Activated CD4-positive, alpha-beta T cell treated with anti-CD3 and anti-CD28 coated beads, Interleukin-2, amount 50 U/mL, for 16 hours (primary cell): ENCODE results near the gene NOC2L.

Experiments used
- DNase-seq: peaks from one replicate; pipeline ENCODE4 v3.0.0-alpha.2; 2020

NOC2L gene

GRCh38 chr1:927234-927633, 31.8 kb downstream of the NOC2L start:
- no peak for DNase-seq

GRCh38 chr1:925561-926421, 33.3 kb downstream of the NOC2L start:
- DNase-seq, result no peak

- no peak for DNase-seq
Measured at GRCh38 chr1:924656-925560, 34.1 kb downstream of the NOC2L start.

GRCh38 chr1:923991-924655, 34.9 kb downstream of the NOC2L start:
- DNase-seq, result no peak

- DNase-seq, result no peak
Measured at GRCh38 chr1:923131-923990, 35.7 kb downstream of the NOC2L start, which contains the start of gene SAMD11. Gene SAMD11, plus strand, starts transcription at chr1:923923. Its CDS starts 509 bp downstream, at chr1:924432.

GRCh38 chr1:921011-921837, 37.8 kb downstream of the NOC2L start:
- no peak for DNase-seq

- no peak for DNase-seq
Measured at GRCh38 chr1:920521-920920, 38.5 kb downstream of the NOC2L start.

GRCh38 chr1:920010-920409, 39.0 kb downstream of the NOC2L start:
- no peak for DNase-seq

- DNase-seq, result no peak
Measured at GRCh38 chr1:919271-919872, 39.7 kb downstream of the NOC2L start.

GRCh38 chr1:918843-919242, 40.2 kb downstream of the NOC2L start:
- no peak for DNase-seq

- DNase-seq, result no peak
Measured at GRCh38 chr1:918353-918752, 40.7 kb downstream of the NOC2L start.

GRCh38 chr1:917466-918091, 41.5 kb downstream of the NOC2L start:
- no peak for DNase-seq

GRCh38 chr1:917076-917459, 42.0 kb downstream of the NOC2L start:
- no peak for DNase-seq

- DNase-seq, result no peak
Measured at GRCh38 chr1:916173-917075, 42.6 kb downstream of the NOC2L start.

- DNase-seq, result no peak
Measured at GRCh38 chr1:915295-916172, 43.5 kb downstream of the NOC2L start.

- no peak for DNase-seq
Measured at GRCh38 chr1:914891-915280, 44.2 kb downstream of the NOC2L start.

- no peak for DNase-seq
Measured at GRCh38 chr1:914131-914890, 44.7 kb downstream of the NOC2L start.
